Vagina (tissue), 2 donors: ENCODE data around the gene UMOD.

ENCODE experiments used
- CTCF ChIP-seq, 3 experiments: fragments of 450-650 bp in 2 of 3; fragments of 200-600 bp in 1 of 3; sonication (generic) in 1 of 3; IDR thresholded peaks; one replicate each; pipeline ENCODE4 v1.5.1; 2017 to 2019; ENCODE audit warnings: antibody characterized with exemption in 3 of 3, mild to moderate bottlenecking in 2 of 3, moderate library complexity in 2 of 3
- POLR2A ChIP-seq, 2 donors: fragments of 450-650 bp; IDR thresholded peaks; one replicate each; pipeline ENCODE4 v1.6.1; 2017; ENCODE audit warnings: antibody characterized with exemption in 2 of 2, mild to moderate bottlenecking in 2 of 2, moderate library complexity in 2 of 2

DNA sequence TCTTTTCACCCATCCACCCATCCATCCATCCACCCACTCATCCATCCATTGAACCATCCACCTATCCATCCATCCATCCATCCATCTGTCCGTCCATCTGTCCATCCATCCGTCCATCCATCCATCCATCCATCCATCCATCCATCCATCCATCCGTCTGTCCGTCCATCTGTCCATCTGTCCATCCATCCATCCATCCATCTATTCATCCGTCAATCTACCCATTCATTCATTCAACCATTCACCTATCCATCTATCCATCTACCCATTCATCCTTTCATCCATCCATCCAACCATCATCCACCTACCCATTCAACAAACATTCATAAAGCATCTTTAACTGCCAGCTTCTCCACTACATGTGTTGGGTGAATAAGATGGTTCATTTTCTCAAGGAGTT is 54.1 kb downstream of the UMOD start:
- TF ChIP-seq CTCF (IDR thresholded peaks at IDR 0.05) (no peak), POLR2A (IDR thresholded peaks at IDR 0.05) (no peak)
